DMS153 treated with DMSO at 0.1 percent for 48 hours (cell line): ENCODE results near the gene RELN.
"Not testable (repeated sequence)": the region's sequence is repeated elsewhere in the genome, so short reads cannot be mapped to it uniquely, and the experiment has no call there.

Experiments used
- DNase-seq: peaks from one replicate; lab custom pipeline; 2025; ENCODE audit not compliant: unreplicated experiment; lab: John Stamatoyannopoulos, UW

Gene RELN

GRCh38 chr7:103944230-103944900 lies 45.1 kb downstream of the RELN start:
- DNase-seq = no peak

GRCh38 chr7:103941976-103942375 lies 47.5 kb downstream of the RELN start:
- no peak for DNase-seq

- no peak for DNase-seq
Observed at GRCh38 chr7:103940382-103941268, 48.8 kb downstream of the RELN start.

GRCh38 chr7:103937680-103938079 lies 51.8 kb downstream of the RELN start:
- DNase-seq = no peak

GRCh38 chr7:103936558-103936957 lies 52.9 kb downstream of the RELN start:
- no peak for DNase-seq

GRCh38 chr7:103934508-103934907 lies 55.0 kb downstream of the RELN start:
- peak; percentile 39 for DNase-seq

- peak; percentile 15 for DNase-seq
Observed at GRCh38 chr7:103932389-103932788, 57.1 kb downstream of the RELN start.

- peak; percentile 85 for DNase-seq
Observed at GRCh38 chr7:103929901-103930311, 59.6 kb downstream of the RELN start.

- DNase-seq = no peak
Observed at GRCh38 chr7:103928581-103928980, 60.9 kb downstream of the RELN start.

GRCh38 chr7:103924184-103924583 lies 65.3 kb downstream of the RELN start:
- no peak for DNase-seq

- DNase-seq = no peak
Observed at GRCh38 chr7:103922407-103922806, 67.1 kb downstream of the RELN start.

- DNase-seq = no peak
Observed at GRCh38 chr7:103921692-103922091, 67.8 kb downstream of the RELN start.

- DNase-seq = no peak
Observed at GRCh38 chr7:103919272-103919868, 70.1 kb downstream of the RELN start.

- no peak for DNase-seq
Observed at GRCh38 chr7:103918631-103919271, 70.7 kb downstream of the RELN start.

- no peak for DNase-seq
Observed at GRCh38 chr7:103915680-103916357, 73.6 kb downstream of the RELN start.

- DNase-seq = no peak
Observed at GRCh38 chr7:103914147-103914899, 75.1 kb downstream of the RELN start.

GRCh38 chr7:103912891-103913605 lies 76.4 kb downstream of the RELN start:
- no peak for DNase-seq

GRCh38 chr7:103911015-103911414 lies 78.4 kb downstream of the RELN start:
- not testable (repeated sequence) for DNase-seq

GRCh38 chr7:103905997-103906396 lies 83.5 kb downstream of the RELN start:
- DNase-seq = no peak
